ENCODE results near the gene HNRNPM. TPM values are rescaled to one million over a fixed set of nuclear protein-coding genes. Genes with fewer than 3 reads are reported as not detected.
"Not testable (repeated sequence)": the region's sequence is repeated elsewhere in the genome, so short reads cannot be mapped to it uniquely, and the experiment has no call there.

The HNRNPM gene
- total and polyA plus RNA-seq, 7 donors, result 62.8 to 224 (median 83.9) TPM

DNA sequence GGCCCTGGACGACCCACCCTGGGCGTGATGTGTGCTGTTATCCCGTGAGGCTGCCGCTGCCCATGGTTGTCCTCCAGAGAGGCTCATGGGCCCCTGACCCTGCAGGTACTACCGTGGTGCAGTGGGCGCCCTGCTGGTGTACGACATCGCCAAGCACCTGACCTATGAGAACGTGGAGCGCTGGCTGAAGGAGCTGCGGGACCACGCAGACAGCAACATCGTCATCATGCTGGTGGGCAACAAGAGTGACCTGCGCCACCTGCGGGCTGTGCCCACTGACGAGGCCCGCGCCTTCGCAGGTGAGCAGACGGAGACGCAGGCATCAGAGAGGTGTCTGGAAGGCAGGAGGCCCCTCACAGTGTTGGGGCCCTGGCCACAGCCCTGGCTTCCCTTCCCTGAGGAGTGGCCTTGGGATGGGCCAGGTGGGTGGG is 42.8 kb upstream of the HNRNPM start:
- 93 to 95% methylated on average over 21 of the region's 21 CpGs for WGBS, 2 donors
- peaks cover 6 to 59% (median 31%) of the 10 kb centered on the region in 4 donors for H3K36me3 ChIP-seq
- DNase-seq, result no peak
- peaks cover 0 to 30% (median 13%) of the 10 kb centered on the region in 4 donors for H3K4me1 ChIP-seq
- no peaks in the 10 kb centered on the region for H3K27me3 ChIP-seq
- no peaks in the 10 kb centered on the region for H3K9me3 ChIP-seq
- H3K4me3 ChIP-seq, result no peak overlapping the region
- no peak overlapping the region for H3K27ac ChIP-seq
- TF ChIP-seq, protein P1, sequence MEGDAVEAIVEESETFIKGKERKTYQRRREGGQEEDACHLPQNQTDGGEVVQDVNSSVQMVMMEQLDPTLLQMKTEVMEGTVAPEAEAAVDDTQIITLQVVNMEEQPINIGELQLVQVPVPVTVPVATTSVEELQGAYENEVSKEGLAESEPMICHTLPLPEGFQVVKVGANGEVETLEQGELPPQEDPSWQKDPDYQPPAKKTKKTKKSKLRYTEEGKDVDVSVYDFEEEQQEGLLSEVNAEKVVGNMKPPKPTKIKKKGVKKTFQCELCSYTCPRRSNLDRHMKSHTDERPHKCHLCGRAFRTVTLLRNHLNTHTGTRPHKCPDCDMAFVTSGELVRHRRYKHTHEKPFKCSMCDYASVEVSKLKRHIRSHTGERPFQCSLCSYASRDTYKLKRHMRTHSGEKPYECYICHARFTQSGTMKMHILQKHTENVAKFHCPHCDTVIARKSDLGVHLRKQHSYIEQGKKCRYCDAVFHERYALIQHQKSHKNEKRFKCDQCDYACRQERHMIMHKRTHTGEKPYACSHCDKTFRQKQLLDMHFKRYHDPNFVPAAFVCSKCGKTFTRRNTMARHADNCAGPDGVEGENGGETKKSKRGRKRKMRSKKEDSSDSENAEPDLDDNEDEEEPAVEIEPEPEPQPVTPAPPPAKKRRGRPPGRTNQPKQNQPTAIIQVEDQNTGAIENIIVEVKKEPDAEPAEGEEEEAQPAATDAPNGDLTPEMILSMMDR (IDR thresholded peaks at IDR 0.05), result no peak
- no peak for TF ChIP-seq POLR2A (IDR thresholded peaks at IDR 0.05)
- no peak for TF ChIP-seq POLR2AphosphoS5 (IDR thresholded peaks at IDR 0.05)
- intact Hi-C loops (cut with DNase I), result no loop called here

DNA sequence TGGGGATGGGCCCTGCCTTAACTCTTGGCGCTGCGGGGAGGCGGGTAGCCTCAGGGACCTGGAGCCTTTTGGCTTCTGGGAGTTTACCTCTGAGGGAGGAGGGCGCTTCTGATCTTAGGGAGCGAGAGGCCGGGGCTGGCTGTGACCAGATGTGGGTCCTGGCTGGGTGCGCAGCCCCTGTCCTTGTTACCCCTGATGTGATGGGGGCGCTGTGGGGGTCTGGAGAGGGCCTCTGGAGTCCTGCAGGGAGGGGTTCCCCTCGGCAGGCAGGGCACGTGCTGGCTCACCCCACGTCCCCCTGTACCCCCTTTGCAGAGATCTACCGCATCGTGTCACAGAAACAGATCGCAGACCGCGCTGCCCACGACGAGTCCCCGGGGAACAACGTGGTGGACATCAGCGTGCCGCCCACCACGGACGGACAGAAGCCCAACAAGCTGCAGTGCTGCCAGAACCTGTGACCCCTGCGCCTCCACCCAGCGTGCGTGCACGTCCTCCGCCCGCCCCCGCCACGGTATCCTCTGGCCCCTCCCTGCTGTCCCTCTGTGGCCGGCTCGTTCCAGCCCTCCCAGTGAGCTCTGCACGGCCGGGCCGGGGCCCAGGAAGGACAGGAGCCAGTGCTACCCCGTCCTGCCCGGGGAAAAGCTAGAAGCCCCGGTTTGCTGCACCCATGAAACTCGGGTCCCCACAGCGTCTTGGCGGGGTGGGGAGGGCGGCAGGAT is 41.5 kb upstream of the HNRNPM start:
- intact Hi-C loops (cut with DNase I), result no loop called here
- TF ChIP-seq POLR2AphosphoS5 (IDR thresholded peaks at IDR 0.05) (no peak), POLR2A (IDR thresholded peaks at IDR 0.05) (no peak), EP300 (IDR thresholded peaks at IDR 0.05) (no peak)
- TF ChIP-seq, protein P1 (IDR thresholded peaks at IDR 0.05), result no peak
- 92 to 94% methylated on average over 44 of the region's 44 CpGs for WGBS, 2 donors

GRCh38 chr19:8403820-8404109 is 41.0 kb upstream of the HNRNPM start:
- no peaks in the 10 kb centered on the region for H3K9me3 ChIP-seq
- TF ChIP-seq EP300 (IDR thresholded peaks at IDR 0.05) (no peak), POLR2A (IDR thresholded peaks at IDR 0.05) (no peak), POLR2AphosphoS5 (IDR thresholded peaks at IDR 0.05) (no peak)
- TF ChIP-seq, protein P1 (IDR thresholded peaks at IDR 0.05), result no peak
- H3K27me3 ChIP-seq, result no peaks in the 10 kb centered on the region
- intact Hi-C loops (cut with DNase I), result no loop called here
- peak overlapping the region in 1 of 4 donors; percentile 30 for H3K4me3 ChIP-seq
- peaks cover 0 to 15% (median 0%) of the 10 kb centered on the region in 4 donors for H3K4me1 ChIP-seq
- DNase-seq, result no peak
- peak overlapping the region in 2 of 4 donors; percentile 10 to 53 for H3K27ac ChIP-seq
- peaks cover 6 to 59% (median 31%) of the 10 kb centered on the region in 4 donors for H3K36me3 ChIP-seq
- WGBS, 2 donors, result 89 to 90% methylated on average over 24 of the region's 24 CpGs

More for the DNA sequence above, 41.5 kb upstream of the HNRNPM start:
- Histone ChIP-seq H3K9me3 (no peaks in the 10 kb centered on the region), H3K27me3 (no peaks in the 10 kb centered on the region), H3K36me3 (peaks cover 6 to 59% (median 31%) of the 10 kb centered on the region in 4 donors), H3K27ac (peak overlapping the region in 2 of 4 donors; percentile 10 to 53), H3K4me1 (peaks cover 0 to 17% (median 2%) of the 10 kb centered on the region in 4 donors), H3K4me3 (peak overlapping the region in 1 of 4 donors; percentile 30)
- DNase-seq, result no peak

- Histone ChIP-seq H3K27ac (peak overlapping the region in 1 of 4 donors; percentile 22), H3K36me3 (peaks cover 6 to 55% (median 28%) of the 10 kb centered on the region in 4 donors), H3K27me3 (no peaks in the 10 kb centered on the region), H3K9me3 (no peaks in the 10 kb centered on the region), H3K4me1 (peaks cover 0 to 15% (median 0%) of the 10 kb centered on the region in 4 donors), H3K4me3 (no peak overlapping the region)
- TF ChIP-seq EP300 (IDR thresholded peaks at IDR 0.05), result no peak
- DNase-seq, result no peak
- 92% methylated on average over 18 of the region's 18 CpGs for WGBS, 2 donors
- intact Hi-C loops (cut with DNase I), result no loop called here
These were observed 40.2 kb upstream of the HNRNPM start for GRCh38 chr19:8404391-8405151.

GRCh38 chr19:8410718-8411117 is 34.1 kb upstream of the HNRNPM start:
- not testable (repeated sequence) for DNase-seq, H3K4me3 ChIP-seq, H3K27me3 ChIP-seq, H3K36me3 ChIP-seq, H3K27ac ChIP-seq, H3K9me3 ChIP-seq
- peaks cover 0 to 31% (median 25%) of the 10 kb centered on the region in 4 donors for H3K4me1 ChIP-seq
- WGBS, 2 donors, result 62 to 90% methylated on average over 13 of the region's 13 CpGs
- intact Hi-C loops (cut with DNase I), result loop anchor here (5.0 kb wide), 1 partner anchor 53 kb away; no protein-coding TSS in a partner anchor
